MG63 (cell line): Measurements from ENCODE around the gene PRXL2A. TPM values are rescaled to one million over a fixed set of nuclear protein-coding genes. Genes with fewer than 3 reads are reported as not detected.
A peak's percentile ranks its signal among the peaks of the same experiment; 100 is the strongest.

Experiments
- DNase-seq: peaks from one replicate; pipeline ENCODE4 v3.0.0-alpha.2; 2020
- H3K27me3 ChIP-seq: fragments of 250-450 bp; sonication (Bioruptor Pico); 2 replicates; pipeline ENCODE4 v1.5.1; 2020; ENCODE audit warnings: mild to moderate bottlenecking, moderate library complexity
- H3K36me3 ChIP-seq: fragments of 250-450 bp; sonication (Bioruptor Pico); 2 replicates; pipeline ENCODE4 v1.5.1; 2020; ENCODE audit warnings: mild to moderate bottlenecking, moderate library complexity
- H3K4me3 ChIP-seq: fragments of 250-450 bp; sonication (Bioruptor Pico); 2 replicates; pipeline ENCODE4 v1.5.1; 2020; ENCODE audit warnings: mild to moderate bottlenecking, moderate library complexity
- H3K9me3 ChIP-seq: fragments of 250-450 bp; sonication (Bioruptor Pico); 2 replicates; pipeline ENCODE4 v1.5.1; 2020; ENCODE audit warnings: mild to moderate bottlenecking, moderate library complexity
- total RNA-seq: library from RNA; depleted of rRNA; stranded (reverse); fragments of >200 nt; shearing (Covaris generic); gene quantifications from 2 replicates; pipeline ENCODE4 v1.2.3, GENCODE V29; 2014; ENCODE audit warnings: low replicate concordance

PRXL2A gene
- total RNA-seq, 1 experiment from 2014 or later, result 2.6 TPM

- H3K9me3 ChIP-seq, result no peaks in the 10 kb centered on the region
- no peaks in the 10 kb centered on the region for H3K36me3 ChIP-seq
- no peak for DNase-seq
- H3K4me3 ChIP-seq, result peak overlapping the region; percentile 46
- no peaks in the 10 kb centered on the region for H3K27me3 ChIP-seq
These were observed 44.9 kb downstream of the PRXL2A start for GRCh38 chr10:80453056-80453841.

- DNase-seq, result peak; percentile 76
- H3K9me3 ChIP-seq, result no peaks in the 10 kb centered on the region
- no peaks in the 10 kb centered on the region for H3K27me3 ChIP-seq
- H3K36me3 ChIP-seq, result no peaks in the 10 kb centered on the region
- H3K4me3 ChIP-seq, result peak within 1 kb of the TSS; percentile 78
These were observed 45.6 kb downstream of the PRXL2A start, which contains the start of gene TSPAN14 for GRCh38 chr10:80453842-80454512. TSS of gene TSPAN14 (plus strand) at chr10:80454310. CDS start at chr10:80489234, 34,924 bp downstream.

DNA sequence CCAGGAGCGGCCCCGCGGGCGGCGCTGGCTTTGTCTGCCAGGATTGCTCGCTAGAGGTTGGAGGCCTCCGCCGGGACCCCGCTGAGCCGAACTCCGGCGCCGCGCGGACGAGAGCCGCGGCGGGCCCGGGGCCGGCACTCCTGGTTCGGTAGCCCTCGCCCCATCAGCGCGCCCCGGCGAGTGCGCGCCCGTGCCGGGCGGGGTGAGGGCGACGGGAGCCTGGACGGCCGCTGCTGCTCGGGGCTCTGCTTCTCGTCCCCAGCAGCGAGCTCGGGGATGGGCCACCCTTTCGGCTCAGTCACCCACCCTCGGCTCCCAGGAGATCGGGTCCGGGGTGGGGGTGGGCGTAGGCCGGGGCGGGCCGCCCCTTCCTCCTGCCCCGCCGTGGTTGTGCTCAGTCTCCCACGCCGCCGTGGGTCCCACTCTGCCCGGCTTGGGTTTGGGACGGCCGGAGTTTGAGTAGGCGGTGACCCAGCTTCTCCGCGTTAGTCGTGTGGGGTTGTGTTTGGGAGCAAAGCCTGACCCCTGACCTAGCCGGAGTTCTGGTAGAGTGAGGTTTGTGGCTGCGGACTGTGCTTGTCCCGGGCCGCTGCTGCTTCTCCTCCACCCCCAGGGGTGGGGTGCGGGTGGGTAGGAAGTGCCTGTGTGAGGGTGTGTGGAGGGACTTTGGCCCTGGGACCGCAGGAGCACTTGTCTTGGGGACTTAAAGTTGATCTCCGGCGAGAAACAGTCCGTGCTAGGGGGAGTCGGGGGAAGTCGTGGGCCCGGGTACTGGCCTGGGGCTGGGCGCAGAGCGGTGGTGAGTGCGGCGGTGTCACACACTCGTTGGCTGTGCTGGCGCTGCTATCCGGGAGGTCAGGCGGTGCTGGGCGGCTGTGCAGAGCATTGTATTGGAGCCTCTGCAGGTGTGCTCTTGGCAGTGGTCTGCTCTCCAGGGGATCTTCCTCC is 46.4 kb downstream of the PRXL2A start:
- Histone ChIP-seq H3K27me3 (no peaks in the 10 kb centered on the region), H3K9me3 (no peaks in the 10 kb centered on the region), H3K4me3 (peak overlapping the region; percentile 78), H3K36me3 (no peaks in the 10 kb centered on the region)
- peak; percentile 40 for DNase-seq

- H3K4me3 ChIP-seq, result peak overlapping the region; percentile 78
- no peaks in the 10 kb centered on the region for H3K9me3 ChIP-seq
- H3K36me3 ChIP-seq, result no peaks in the 10 kb centered on the region
These were observed 47.4 kb downstream of the PRXL2A start for GRCh38 chr10:80455461-80456349.

GRCh38 chr10:80457554-80458262 is 49.4 kb downstream of the PRXL2A start:
- DNase-seq, result no peak
- Histone ChIP-seq H3K4me3 (no peak overlapping the region), H3K27me3 (no peaks in the 10 kb centered on the region), H3K9me3 (no peaks in the 10 kb centered on the region), H3K36me3 (no peaks in the 10 kb centered on the region)

More at GRCh38 chr10:80455461-80456349, 47.4 kb downstream of the PRXL2A start:
- no peak for DNase-seq
- H3K27me3 ChIP-seq, result no peaks in the 10 kb centered on the region

DNA sequence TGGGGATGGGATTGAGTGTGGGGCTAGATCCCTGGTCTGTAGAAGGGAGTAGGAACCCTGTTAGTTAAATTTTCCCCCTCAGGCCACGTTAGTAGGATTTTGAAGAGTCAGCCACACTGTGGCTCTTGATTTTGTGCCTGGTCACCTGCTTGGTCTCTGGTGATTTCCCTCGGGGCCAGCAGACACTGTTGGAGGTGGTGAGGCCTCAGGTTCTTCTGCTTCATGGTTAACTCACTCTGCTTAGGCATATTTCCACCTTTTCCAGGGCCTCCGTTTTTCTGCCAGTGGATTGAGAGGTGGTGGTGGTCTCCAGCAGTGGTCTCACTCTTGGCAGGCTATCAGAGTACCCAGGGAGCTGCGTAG is 49.9 kb downstream of the PRXL2A start:
- H3K27me3 ChIP-seq, result no peaks in the 10 kb centered on the region
- H3K9me3 ChIP-seq, result no peaks in the 10 kb centered on the region
- no peak overlapping the region for H3K4me3 ChIP-seq
- no peak for DNase-seq
- H3K36me3 ChIP-seq, result no peaks in the 10 kb centered on the region

- no peak overlapping the region for H3K4me3 ChIP-seq
- no peaks in the 10 kb centered on the region for H3K27me3 ChIP-seq
- no peak for DNase-seq
- H3K9me3 ChIP-seq, result no peaks in the 10 kb centered on the region
- H3K36me3 ChIP-seq, result no peaks in the 10 kb centered on the region
These were observed 50.3 kb downstream of the PRXL2A start for GRCh38 chr10:80458638-80459037.

DNA sequence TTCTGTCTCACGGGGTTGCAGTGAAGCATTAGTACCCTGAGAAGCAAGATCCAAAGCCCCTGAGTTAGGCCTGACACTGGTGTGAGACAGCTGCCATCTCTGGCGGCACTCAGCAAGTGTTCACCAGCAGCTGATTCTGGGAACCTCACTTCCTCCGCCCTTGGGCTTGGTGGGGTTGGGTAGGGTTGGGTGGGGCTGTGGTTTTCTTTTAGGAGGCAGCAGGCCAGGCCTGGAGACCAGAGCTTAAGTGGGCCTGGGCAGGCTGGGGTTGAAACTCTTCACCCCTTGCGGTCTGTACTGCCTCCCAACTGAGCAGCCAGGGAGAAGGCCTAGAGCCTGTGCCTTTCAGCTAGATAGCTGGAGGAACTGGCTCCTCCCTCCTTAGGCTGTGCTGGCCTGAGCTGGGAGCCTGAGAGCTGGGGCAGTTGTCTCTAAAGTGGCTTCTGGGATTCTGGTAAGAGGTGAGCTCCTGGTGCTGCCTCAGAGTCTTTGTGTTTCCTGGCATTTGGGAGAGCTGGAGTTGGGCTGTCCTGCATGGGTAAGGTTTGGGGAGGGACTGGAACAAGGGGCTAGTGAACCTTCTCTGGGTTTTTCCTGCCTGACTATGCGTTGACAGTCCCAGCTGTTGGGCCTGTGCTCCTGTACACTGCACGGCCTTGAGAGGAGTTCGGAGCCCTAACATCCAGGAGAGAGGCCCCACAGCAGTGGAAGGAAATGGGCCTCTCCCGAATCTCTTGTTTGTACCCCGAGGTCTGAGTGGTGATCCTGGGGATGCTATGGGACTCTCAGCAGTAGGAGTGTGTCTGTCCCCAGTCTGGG is 50.9 kb downstream of the PRXL2A start:
- no peak overlapping the region for H3K4me3 ChIP-seq
- H3K9me3 ChIP-seq, result no peaks in the 10 kb centered on the region
- H3K36me3 ChIP-seq, result no peaks in the 10 kb centered on the region
- H3K27me3 ChIP-seq, result no peaks in the 10 kb centered on the region
- peak; percentile 89 for DNase-seq

GRCh38 chr10:80460399-80461207 is 52.3 kb downstream of the PRXL2A start:
- peak; percentile 71 for DNase-seq
- Histone ChIP-seq H3K4me3 (no peak overlapping the region), H3K36me3 (no peaks in the 10 kb centered on the region), H3K27me3 (no peaks in the 10 kb centered on the region), H3K9me3 (no peaks in the 10 kb centered on the region)

GRCh38 chr10:80461208-80462183 is 53.1 kb downstream of the PRXL2A start:
- H3K4me3 ChIP-seq, result no peak overlapping the region
- H3K27me3 ChIP-seq, result no peaks in the 10 kb centered on the region
- no peaks in the 10 kb centered on the region for H3K9me3 ChIP-seq
- H3K36me3 ChIP-seq, result no peaks in the 10 kb centered on the region
- no peak for DNase-seq

DNA sequence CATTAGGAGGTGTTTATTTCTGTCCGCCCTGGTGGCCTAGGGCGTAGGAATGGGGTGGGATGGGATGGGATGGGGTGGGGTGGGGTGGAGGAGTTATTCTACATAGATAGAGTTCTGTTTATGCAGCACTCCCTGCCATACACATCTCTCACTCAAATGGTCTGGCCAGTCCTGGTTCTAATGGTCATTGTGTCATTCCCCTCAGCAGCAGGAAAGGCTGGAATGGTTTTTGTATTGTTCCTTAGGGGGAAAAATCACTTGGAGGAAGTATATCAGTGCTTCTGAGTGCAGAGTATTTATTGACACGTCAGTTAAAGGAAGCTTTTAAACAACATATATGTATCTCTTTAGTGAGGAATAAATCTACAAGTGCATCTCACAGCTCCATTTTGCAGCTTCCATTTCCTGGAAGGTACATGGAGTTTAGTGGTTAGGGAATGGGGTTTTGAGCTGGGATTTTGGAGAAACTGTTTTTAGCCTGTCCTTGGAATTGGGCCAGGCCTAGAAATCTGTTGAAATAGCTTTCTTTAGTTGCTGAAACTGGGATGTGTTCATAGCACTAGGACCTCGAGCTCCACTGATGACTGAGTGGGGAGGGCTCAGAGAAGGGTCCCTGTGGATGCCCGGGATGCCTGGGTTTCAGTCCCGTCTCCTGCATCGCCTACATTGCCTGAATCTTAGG is 54.1 kb downstream of the PRXL2A start:
- DNase-seq, result no peak
- Histone ChIP-seq H3K27me3 (no peaks in the 10 kb centered on the region), H3K36me3 (no peaks in the 10 kb centered on the region), H3K9me3 (no peaks in the 10 kb centered on the region), H3K4me3 (no peak overlapping the region)

DNA sequence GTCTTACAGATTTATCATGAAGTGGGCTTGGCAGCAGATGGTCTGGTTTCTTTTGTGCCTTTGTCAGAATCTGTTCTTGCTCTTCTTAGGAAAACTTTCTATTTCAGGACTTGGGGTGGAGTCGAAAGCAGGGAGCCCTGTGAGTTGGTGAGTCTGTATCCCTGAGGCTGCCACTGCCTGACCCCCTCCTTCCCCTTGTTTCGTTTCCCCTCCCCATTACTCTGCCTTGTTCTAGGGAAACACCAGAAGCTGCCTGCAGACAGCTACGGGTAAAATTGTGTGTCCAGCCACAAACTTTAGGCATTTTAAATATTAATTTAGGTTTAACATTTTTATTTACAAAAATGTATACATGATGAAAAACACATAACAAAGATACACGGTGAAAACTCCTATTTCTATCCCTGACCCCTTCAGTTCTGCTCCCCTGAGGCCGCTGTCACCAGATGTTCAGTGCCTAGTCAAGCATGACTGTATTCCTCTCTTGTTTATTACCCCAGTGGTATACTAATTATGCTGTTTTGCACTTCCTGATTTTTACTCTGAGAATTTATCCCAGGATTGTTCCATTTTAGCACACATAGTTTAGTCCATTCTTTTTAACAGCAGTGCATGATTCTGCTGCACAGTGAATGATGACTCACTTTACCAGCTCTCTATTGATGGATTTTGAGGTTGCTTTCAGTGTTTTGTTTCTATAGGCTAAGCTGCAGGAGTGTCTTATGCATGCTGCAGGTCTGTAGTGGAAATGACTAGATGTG is 54.8 kb downstream of the PRXL2A start:
- no peaks in the 10 kb centered on the region for H3K36me3 ChIP-seq
- H3K9me3 ChIP-seq, result no peaks in the 10 kb centered on the region
- H3K27me3 ChIP-seq, result no peaks in the 10 kb centered on the region
- no peak overlapping the region for H3K4me3 ChIP-seq
- no peak for DNase-seq
